CD4-positive, alpha-beta T cell treated with Interleukin-17A for 1 hour (primary cell): ENCODE measurements around the gene CCNJ.
"Not testable (repeated sequence)": the region's sequence is repeated elsewhere in the genome, so short reads cannot be mapped to it uniquely, and the experiment has no call there.

Source experiments
- DNase-seq: peaks from one replicate; pipeline ENCODE4 v3.0.0-alpha.2; 2020

The CCNJ gene

GRCh38 chr10:96043033-96043892, at the start of gene CCNJ:
Gene CCNJ, plus strand, starts transcription at chr10:96043583. Its CDS starts 811 bp downstream, at chr10:96044394.
- peak; percentile 85 for DNase-seq

GRCh38 chr10:95994376-95994775, 49.0 kb upstream of the CCNJ start:
- not testable (repeated sequence) for DNase-seq

GRCh38 chr10:95998255-95998784, 45.1 kb upstream of the CCNJ start:
- DNase-seq = no peak

GRCh38 chr10:96013956-96014355, 29.4 kb upstream of the CCNJ start:
- DNase-seq = no peak

GRCh38 chr10:96014473-96015102, 28.8 kb upstream of the CCNJ start:
- DNase-seq = no peak

GRCh38 chr10:96017191-96017687, 26.1 kb upstream of the CCNJ start:
- DNase-seq = peak; percentile 62

GRCh38 chr10:96021332-96021731, 22.1 kb upstream of the CCNJ start:
- no peak for DNase-seq

- DNase-seq = no peak
These were observed 20.6 kb upstream of the CCNJ start for GRCh38 chr10:96022739-96023138.

GRCh38 chr10:96023168-96023567, 20.2 kb upstream of the CCNJ start:
- no peak for DNase-seq

- DNase-seq = no peak
These were observed 17.8 kb upstream of the CCNJ start for GRCh38 chr10:96025566-96025965.

GRCh38 chr10:96034625-96035024, 8.8 kb upstream of the CCNJ start:
- no peak for DNase-seq

- DNase-seq = no peak
These were observed 4.7 kb upstream of the CCNJ start for GRCh38 chr10:96038476-96039387.

- no peak for DNase-seq
These were observed 2.2 kb upstream of the CCNJ start for GRCh38 chr10:96041146-96041545.

- peak; percentile 44 for DNase-seq
These were observed 721 bp downstream of the CCNJ start for GRCh38 chr10:96043893-96044715.

- no peak for DNase-seq
These were observed 1.4 kb downstream of the CCNJ start for GRCh38 chr10:96044736-96045135.

- no peak for DNase-seq
These were observed 3.2 kb downstream of the CCNJ start for GRCh38 chr10:96046546-96046945.

- DNase-seq = no peak
These were observed 3.7 kb downstream of the CCNJ start for GRCh38 chr10:96047004-96047649.

GRCh38 chr10:96047925-96048324, 4.5 kb downstream of the CCNJ start:
- DNase-seq = not testable (repeated sequence)

GRCh38 chr10:96049340-96049739, 6.0 kb downstream of the CCNJ start:
- no peak for DNase-seq

GRCh38 chr10:96053985-96054384, 10.6 kb downstream of the CCNJ start:
- no peak for DNase-seq

GRCh38 chr10:96056787-96057186, 13.4 kb downstream of the CCNJ start:
- no peak for DNase-seq
